Measurements from ENCODE around the gene IVD. TPM values are rescaled to one million over a fixed set of nuclear protein-coding genes. Genes with fewer than 3 reads are reported as not detected.
A peak's percentile ranks its signal among the peaks of the same experiment; 100 is the strongest.

The IVD gene
- total and polyA plus RNA-seq, 3 donors from 2014 or later = 79.1 to 94.7 (median 88.7) TPM

- intact Hi-C loops (cut with DNase I; ENCODE audit: low total_unique reads) = no loop called here
- Histone ChIP-seq H3K27ac (peak overlapping the region in 1 of 2 donors; percentile 53), H3K4me3 (peak overlapping the region; percentile 37 to 58), H3K4me1 (peaks cover 37% of the 10 kb centered on the region), H3K27me3 (no peaks in the 10 kb centered on the region), H3K9me3 (no peaks in the 10 kb centered on the region), H3K36me3 (ENCODE audit: low read depth, missing control alignments) (no peaks in the 10 kb centered on the region)
- WGBS, 2 donors = 17 to 29% methylated on average over 10 to 15 of the region's 15 CpGs
- no peak for TF ChIP-seq POLR2A (IDR thresholded peaks at IDR 0.05)
- no peak for TF ChIP-seq CTCF (IDR thresholded peaks at IDR 0.05)
- no peak for DNase-seq
These were observed 30.1 kb downstream of the IVD start for GRCh38 chr15:40435710-40436089.

GRCh38 chr15:40436116-40436891 is 30.7 kb downstream of the IVD start:
- TF ChIP-seq POLR2A (IDR thresholded peaks at IDR 0.05) = no peak
- TF ChIP-seq CTCF (IDR thresholded peaks at IDR 0.05) = no peak
- intact Hi-C loops (cut with DNase I; ENCODE audit: low total_unique reads) = no loop called here
- H3K27ac ChIP-seq = peak overlapping the region in 1 of 2 donors; percentile 53
- WGBS, 2 donors = 2% methylated on average over 12 to 30 of the region's 39 CpGs
- no peaks in the 10 kb centered on the region for H3K36me3 ChIP-seq (ENCODE audit: low read depth, missing control alignments)
- H3K9me3 ChIP-seq = no peaks in the 10 kb centered on the region
- H3K4me3 ChIP-seq = peak overlapping the region; percentile 37 to 58
- H3K4me1 ChIP-seq = peaks cover 37% of the 10 kb centered on the region
- H3K27me3 ChIP-seq = no peaks in the 10 kb centered on the region
- no peak for DNase-seq

- Histone ChIP-seq H3K9me3 (no peaks in the 10 kb centered on the region), H3K4me3 (peak overlapping the region; percentile 37 to 58), H3K27me3 (no peaks in the 10 kb centered on the region), H3K36me3 (ENCODE audit: low read depth, missing control alignments) (no peaks in the 10 kb centered on the region), H3K4me1 (peaks cover 37% of the 10 kb centered on the region), H3K27ac (peak overlapping the region; percentile 15 to 62)
- 10 to 19% methylated on average over 8 to 16 of the region's 17 CpGs for whole genome bisulfite sequencing, 2 donors
- intact Hi-C loops (cut with DNase I; ENCODE audit: low total_unique reads) = no loop called here
- TF ChIP-seq CTCF (IDR thresholded peaks at IDR 0.05) (no peak), POLR2A (IDR thresholded peaks at IDR 0.05) (no peak)
- DNase-seq = no peak
These were observed 31.5 kb downstream of the IVD start for GRCh38 chr15:40436892-40437751.

GRCh38 chr15:40437752-40438687 is 32.4 kb downstream of the IVD start:
- WGBS, 2 donors = 65 to 68% methylated on average over 21 of the region's 21 CpGs
- Histone ChIP-seq H3K4me3 (no peak overlapping the region), H3K36me3 (ENCODE audit: low read depth, missing control alignments) (no peaks in the 10 kb centered on the region), H3K4me1 (peaks cover 45% of the 10 kb centered on the region), H3K9me3 (no peaks in the 10 kb centered on the region), H3K27ac (peak overlapping the region; percentile 62 to 73), H3K27me3 (no peaks in the 10 kb centered on the region)
- DNase-seq = peak; percentile 46
- TF ChIP-seq POLR2A (IDR thresholded peaks at IDR 0.05) (no peak), CTCF (IDR thresholded peaks at IDR 0.05) (no peak)
- intact Hi-C loops (cut with DNase I; ENCODE audit: low total_unique reads) = no loop called here
